GM19238 (cell line): Measurements from ENCODE around the gene WDR54.
"Not testable (repeated sequence)": the region's sequence is repeated elsewhere in the genome, so short reads cannot be mapped to it uniquely, and the experiment has no call there.

Experiments used
- DNase-seq: peaks from one replicate; pipeline ENCODE4 v3.0.0; 2011; ENCODE audit warnings: low spot score; ENCODE audit not compliant: insufficient read length

WDR54 gene

DNA sequence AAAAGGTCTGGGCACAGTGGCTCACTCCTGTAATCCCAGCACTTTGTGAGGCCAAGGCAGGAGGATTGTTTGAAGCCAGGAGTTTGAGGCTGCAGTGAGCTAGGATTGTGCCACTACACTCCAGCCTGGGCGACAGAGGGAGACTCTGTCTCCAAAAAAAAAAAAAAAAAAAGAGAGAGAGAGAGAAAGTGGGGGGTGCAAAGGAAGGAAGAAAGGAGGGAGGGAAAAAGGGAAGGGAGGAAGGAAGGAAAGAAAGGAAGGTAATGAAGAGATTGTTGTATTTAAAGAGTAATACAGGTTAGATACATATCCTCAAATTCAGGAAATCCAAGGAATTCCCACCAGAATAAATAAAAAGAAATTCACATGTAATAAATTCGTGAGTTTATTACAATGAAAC, 19.6 kb upstream of the WDR54 start:
- no peak for DNase-seq

DNA sequence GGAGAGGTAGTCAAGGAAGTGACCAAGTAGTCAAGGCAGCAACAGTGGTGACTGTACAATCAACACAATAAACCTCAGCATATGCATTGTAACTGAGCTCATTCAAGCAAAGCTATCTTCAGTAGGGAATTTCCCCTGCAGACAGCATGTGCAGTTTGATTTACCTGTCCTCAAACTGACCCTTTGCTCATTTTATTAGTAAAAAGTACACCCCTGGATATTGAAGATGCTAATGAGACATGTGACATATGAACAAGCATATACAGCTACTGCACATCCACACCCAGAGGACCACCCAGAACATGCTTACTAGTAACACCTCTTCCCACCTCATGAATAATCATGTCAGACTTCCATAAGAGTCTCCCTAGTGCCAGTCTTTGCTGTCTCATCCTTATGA, 15.5 kb upstream of the WDR54 start:
- DNase-seq, result no peak

DNA sequence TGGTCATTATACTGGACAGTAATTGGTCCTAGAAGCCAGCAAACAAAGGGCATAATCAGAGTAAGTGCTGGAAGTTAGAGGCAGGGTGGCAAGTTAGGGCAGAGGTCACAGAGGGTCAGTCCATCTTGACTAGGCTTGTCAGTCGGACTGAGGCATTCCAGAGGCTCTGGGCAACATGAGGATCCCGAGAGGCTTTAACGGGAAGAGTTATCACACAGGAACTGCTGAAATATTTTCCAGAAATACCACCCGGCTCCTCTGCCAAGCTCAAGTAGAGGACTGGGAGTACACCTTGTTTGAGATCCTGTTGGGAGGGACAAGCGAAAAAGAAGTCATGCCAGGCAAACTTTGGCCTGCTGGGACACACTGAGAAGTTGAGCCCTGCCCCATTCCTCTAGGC, 13.8 kb upstream of the WDR54 start:
- DNase-seq, result no peak

DNA sequence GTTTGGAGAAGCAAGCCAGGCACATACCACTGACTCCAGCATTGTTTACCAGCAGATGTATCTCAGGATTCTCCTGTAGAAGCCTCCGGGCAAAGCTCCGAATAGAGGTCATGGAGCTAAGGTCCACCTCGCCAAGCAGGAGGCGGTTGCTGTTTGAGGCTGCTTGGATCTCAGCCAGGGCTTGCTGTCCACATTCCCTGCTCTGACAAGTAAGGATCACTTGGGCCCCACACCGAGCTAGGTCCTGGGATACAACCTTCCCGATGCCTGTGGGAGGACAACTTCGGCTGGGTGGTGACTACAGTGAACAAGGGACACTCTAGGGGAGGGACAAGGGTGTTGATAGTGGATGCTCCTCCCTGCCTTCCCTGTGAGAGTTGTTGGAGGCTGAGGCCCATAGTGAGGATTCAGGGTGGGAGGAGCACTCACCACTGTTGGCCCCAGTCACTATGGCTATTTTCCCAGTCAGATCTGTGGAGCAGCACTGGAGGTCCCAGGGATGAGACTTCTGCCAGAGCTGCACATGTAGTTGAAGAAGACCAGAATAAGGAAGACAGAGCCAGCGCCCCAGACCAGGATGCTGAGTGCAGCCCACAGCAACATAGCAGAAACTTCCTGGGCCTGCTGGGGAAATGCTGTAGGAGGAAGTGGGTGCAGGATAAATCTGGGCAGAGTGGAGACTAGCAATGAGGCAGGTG, 8.4 kb upstream of the WDR54 start:
- no peak for DNase-seq

DNA sequence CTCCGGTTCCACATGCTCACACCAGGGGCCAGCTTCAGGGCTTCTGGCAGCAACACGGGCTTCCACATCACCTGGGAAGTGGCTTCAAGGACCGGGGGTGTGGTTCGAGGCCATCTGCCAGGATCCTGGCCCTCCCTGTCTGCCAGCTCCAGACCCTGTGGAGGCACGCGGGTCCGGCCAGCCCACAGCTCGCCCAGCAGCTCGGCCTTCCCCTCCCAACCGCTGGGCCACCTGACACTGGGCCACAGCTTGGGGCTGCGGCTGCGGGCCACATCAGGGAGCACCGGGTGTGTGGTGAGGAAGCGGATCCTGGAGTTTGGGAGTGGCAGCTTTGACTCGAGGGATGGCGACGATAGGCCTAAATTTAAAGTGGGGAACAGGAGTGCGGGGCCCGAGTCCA, 7.1 kb upstream of the WDR54 start:
- no peak for DNase-seq

DNA sequence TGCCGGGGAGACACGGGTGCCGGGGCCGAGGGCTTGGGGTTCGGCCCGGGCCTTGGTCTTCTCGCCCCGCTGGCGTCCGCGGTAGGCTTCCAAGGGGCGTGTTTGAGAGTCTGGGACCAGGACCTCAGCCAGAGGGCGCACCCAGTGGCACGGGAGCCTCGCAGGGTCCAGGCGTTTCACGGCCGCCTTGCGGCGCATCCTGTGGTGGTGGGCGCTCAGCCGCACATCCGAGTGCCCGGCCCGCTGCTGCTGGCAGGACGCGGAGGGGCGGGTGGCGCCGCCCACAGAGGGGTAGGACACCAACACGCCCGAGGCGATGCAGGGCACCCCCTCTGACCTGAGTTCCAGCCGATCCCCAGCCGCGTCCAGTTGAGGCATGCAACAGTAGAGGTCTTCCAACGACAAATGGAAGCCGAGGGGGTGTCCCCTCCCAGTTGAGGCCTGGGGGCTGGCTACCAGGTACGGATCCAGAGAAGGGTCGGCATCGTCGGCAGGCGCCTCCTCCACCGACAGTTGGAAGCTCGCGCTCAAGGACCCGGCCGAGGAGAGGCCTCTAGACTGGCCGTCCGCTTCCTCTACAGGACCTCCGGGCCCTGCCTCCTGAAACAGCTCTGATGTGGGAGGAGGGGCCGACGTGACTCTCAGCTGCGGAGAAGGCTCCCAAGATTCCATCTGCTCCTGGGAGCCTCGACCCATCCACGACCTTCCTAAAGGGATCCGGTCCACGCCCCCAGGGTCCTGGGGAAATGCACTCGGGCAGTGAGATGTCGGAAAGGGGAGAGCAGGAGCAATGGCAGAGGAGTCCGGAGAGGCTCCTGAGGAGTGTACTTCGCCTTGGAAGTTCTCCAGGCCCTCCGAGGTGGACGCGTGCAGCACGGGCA, 6.4 kb upstream of the WDR54 start:
- no peak for DNase-seq

DNA sequence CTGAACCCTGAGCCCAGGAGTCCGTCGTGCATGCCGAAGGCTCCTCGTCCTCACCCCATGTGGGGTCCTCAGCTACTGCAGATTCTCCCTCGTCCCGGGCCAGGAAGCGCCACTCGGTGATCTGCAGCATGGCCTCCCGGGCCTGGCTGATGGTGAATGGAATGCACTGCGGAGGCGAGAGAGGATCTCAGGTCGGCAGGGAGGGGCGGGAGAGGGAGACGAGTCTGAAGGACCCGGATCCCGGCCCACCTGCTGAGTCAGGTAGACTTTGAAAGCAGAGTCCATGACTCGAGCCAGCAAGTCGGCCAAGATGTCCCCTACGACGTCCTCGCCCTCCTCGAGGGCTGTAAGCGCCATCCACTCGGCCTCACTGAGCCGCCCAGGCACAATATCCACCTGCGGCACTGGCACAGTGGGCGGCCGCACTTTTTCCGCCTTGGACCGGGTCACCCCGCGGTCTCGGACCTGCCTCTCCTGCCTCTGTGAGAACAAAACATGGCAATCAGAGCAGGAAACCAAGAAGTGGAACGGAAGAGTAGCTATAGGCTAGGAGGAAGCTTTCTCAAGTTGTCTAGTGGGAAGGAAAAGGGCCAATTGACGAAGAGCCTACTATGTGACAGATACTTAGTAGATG, 5.7 kb upstream of the WDR54 start:
- no peak for DNase-seq

DNA sequence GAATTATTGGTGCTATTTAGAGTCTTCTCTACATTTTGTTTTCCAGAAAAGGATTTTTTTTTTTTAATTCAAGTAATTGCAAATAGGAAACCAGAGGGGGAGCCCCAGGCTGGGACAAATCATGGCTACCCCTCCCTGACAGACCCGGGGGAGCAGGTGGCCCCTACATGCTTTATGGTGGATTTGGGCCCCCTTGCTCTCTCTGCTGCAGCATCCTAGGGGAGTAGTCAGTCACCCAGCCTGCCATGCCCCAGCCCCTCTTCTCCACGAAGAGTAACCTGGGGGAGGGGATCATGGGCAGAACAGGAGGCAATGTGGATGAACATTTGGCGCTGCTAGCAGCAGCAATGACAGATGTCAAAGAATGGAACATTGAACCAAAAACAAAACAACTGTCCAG, 4.8 kb upstream of the WDR54 start:
- no peak for DNase-seq

DNA sequence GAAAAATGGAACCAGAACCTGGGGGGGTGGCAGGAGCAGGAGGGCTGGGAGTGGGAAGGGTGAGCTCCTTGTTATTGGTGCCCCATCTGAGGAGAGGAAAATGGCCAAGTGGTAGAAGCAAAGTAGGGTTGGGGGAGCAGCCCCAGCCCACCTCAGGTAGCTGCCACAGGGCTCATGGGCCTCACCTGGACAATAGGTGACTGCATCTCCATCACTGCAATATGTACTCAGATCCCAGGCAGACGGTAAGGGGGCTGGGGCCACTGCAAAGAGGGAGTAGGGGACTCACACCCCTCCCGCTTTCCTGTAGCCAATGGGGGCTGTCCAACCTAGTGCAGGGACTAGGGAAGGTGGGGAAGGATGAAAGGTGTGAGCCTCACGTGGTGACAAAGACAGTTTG, 4.3 kb upstream of the WDR54 start:
- DNase-seq, result no peak

DNA sequence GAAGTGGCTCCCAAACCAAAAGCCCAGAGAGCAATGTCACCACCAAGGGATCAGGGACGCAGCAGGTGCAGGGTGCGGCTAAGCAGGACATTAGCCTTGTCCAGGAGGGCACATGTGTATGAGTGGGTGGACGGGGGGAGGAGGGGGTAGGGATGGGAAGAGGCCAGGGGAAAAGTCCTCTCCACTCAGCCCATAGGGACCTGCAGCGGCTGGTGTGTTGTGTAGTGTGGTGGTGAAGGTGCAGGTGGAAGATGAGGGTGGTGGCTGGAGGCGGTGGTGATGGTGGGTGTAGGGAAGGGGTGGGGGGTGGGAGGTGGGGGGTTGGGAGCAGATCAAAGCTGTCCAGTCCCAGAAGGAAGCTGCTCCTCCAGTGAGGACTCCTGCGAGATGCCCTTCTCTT, 3.8 kb upstream of the WDR54 start:
- no peak for DNase-seq

DNA sequence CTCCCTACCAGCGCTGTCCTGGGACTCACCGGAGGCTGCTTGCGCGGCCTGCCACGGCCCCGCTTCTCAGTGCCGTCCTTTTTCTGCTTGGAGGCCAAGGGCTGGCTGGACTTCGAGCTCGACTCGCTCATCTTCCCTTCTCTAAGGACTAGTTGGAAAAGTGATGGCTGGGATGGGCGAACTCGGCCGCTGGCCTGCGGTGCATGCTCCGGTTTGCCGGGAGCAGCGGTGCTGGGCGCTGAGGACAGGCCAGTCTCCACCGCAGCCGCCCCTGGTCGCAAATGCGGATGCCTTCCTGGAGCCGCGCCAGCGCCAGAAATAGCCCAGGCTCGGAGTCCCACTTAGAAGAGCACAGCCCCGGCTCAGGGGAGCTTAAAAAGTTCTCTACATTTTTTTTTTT, 3.2 kb upstream of the WDR54 start:
- no peak for DNase-seq

DNA sequence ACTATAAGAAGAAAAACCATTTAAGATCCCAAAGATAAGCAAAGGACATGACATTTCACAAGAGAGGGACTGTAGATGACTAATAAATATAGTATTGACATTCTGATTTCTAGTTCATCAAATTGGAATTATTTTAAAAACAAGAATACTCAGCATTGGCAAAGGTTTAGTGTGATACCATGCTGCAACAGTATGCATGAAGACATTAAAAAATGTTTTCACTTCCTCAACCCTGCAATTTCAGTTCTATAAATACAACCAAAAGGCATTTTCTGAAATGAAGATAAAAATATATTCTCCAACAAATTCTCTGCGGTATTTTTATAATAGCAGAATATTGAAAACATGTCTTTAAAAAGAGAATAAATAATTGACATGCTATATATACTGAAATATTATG, 2.2 kb upstream of the WDR54 start:
- DNase-seq, result no peak

DNA sequence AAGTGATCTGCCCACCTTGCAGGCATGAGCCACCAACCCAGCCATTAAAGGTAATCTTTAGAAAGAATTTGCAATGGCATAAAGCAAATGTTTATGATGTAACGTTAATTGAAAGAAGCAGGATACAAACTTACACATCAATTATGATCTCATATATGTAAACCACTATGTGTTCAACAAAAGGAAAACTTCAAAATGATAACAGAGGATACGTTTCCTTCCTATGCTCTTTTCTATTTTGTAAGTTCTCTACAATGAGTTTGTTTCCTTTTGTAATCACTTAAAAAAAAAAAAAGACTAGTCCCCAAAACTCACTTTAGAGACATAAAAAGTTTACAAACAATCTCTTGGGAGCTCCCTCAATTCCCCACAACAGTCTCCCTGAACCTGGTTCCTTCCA, 1.5 kb upstream of the WDR54 start:
- DNase-seq, result no peak

DNA sequence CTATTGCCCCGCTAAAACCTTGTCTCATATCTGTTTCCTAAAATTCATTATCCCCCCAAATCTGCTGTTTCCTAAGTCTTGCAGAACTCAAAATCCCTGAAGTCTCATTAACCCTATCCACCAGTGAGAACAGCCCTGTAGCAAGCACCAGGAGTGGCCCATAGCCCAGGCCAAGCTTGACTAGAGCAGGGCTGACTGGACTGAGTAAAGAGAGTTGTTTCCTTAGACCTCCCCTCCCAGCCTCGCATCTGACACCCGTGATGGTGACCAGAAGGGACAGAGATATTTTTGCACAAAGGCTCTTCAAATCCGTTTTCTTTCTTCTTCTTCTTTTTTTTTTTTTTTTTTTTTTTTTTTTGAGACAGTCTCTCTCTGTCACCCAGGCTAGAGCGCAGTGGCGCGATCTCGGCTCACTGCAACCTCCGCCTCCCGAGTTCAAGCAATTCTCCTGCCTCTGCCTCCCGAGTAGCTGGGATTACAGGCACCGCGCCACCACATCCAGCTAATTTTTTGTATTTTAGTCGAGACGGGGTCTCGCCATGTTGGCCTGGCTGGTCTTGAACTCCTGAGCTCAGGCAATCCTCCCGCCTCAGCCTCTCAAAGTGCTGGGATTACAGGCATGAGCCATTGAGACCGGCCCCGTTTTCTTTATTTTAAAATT, 957 bp upstream of the WDR54 start:
- DNase-seq, result not testable (repeated sequence)

DNA sequence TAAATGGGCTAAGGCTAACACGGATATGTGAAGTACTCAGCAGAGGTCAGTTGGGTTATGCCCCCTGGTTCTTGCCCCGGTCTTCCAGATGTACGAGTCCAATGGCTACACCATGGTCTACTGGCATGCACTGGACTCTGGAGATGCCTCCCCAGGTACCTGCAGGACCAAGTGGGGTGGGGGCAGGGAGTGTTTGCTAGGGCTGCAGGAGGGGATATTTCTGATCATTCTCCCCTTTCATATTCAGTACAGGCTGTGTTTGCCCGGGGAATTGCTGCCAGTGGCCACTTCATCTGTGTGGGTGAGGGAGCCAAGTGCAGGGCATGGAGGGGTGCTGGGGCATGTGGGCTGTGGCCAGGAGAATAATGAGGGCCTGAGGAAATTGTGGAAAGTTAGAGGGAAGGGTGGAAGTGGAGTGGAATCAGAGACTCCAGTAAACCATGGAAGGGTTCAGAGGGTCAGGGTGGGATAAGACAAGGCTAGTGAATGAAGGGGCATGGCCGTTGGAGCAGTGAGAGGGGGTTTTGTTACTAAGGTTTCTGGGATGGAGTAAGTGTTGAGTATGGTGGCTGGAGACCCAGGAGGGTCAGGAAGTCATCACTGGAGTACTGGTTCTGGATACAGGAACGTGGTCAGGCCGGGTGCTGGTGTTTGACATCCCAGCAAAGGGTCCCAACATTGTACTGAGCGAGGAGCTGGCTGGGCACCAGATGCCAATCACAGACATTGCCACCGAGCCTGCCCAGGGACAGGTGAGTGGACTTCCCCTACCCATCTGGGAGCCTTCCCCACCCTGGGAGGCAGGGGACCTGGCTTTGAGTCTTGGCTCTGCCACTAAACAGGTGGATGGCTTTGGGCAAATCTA, 1.9 kb downstream of the WDR54 start:
- DNase-seq, result no peak

DNA sequence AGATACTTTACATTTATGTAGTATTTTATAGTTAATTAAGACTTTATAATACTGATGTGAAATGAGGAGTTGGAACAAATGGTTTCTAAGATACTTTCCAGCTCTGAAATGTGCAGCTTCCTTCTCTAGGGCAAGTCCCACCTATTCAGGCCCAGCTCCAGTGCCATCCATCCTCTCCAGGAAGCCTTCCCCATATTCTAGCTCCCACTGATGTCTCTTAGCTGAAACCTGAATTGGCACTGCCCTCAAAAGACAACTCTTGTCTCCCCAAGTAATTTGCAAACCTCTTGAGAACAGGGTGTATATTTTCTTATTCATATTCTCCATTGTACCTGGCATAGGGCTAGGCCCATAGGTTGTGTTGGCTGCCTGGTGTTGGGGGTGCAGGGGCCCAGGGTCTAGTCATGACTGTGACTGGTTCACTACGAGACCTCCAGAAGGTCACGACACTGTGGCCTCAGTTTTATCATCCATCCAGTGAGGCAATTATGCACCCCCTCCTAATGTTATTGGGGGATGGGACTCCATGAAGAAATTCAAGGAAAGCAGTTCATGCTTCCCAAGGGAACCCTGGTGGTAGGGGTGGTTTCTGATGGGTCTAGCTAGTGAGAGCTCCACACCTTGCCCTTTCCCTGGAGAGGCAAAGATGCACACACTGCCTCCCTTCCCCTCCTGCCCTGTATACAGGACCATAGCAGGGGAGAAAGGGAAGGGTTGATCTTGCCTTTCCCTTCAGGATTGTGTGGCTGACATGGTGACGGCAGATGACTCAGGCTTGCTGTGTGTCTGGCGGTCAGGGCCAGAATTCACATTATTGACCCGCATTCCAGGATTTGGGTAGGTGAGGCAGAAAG, 2.8 kb downstream of the WDR54 start:
- DNase-seq, result no peak

DNA sequence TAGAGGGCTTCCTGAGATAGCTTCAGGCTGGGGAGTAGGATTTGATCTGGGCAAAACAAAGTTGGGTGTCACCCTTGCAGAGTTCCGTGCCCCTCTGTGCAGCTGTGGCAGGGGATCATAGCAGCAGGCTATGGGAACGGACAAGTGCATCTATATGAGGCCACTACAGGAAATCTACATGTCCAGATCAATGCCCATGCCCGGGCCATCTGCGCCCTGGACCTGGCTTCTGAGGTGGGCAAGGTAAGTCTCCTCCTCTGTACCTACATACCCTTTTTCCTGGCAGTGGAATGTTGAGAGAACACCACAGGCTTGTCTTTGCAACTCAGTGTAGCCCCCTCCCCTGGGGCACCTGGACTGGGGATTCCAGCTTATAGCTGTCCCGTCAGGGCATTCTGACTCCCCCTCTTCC, 3.5 kb downstream of the WDR54 start:
- DNase-seq, result no peak

DNA sequence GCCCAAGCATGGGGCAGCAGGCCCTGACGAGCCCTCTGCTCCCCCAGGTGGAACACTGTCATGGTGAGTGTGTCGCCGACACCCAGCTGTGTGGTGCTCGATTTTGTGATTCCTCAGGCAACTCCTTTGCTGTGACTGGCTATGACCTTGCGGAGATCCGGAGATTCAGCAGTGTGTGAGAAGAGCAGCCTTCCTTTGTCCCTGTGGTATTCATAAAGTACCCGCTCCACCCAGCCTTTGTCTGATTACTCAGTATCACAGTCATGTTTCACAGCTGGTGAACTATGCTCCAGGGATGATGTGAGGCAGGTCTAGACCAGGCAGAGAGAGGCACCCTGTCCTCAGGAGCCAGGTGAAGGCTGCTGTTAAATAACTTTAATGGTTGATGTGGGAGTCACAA, 4.0 kb downstream of the WDR54 start:
- DNase-seq, result no peak

DNA sequence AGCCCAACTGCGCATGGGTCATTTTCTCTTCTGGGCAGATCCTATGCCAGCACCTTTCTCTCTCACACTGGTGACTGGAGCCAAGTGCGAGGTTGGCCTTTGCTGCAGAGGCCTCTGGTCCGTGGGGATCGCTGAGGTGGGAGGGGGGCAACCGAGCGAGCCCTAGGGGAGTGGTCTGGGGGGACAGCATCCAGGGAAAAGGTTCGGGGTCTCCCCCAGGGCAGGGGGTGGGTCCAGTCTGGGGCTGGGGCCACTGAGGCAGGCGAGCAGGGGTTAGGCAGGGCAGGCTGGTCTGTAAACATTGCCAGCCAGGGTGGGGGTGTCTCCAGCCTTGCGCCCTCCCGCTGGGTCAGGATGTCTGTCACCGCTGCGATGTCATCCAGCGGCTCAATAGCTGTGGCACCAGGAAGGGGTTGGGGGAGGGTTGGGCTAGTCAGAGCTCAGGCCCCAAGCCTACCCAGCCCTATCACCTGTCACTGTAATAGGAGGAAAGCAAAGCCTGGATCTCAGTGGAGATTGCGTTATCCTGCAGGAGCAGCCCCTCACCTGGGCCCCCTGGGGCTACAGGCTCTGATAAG, 4.7 kb downstream of the WDR54 start:
- DNase-seq, result no peak

DNA sequence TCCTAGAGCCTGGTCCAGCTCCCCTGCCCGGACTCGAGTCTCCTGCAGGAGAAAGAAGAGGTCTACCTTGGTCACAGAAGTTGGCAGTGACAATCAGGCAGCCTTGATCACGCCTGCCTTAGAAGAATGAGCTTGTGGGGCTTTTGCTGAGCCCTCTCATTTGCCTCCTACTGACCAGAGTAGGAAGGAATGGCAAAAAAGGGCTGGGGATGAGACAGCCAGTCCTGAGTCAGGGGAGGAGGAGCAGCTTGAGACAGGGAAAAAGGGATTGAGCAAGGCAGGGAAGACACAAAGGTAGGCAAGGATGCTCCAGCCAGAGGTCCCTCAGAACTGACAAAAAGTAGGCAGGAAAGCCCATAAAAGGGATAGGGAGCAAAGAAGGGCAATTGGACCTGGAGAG, 6.0 kb downstream of the WDR54 start:
- DNase-seq, result no peak
